ENCODE results near the gene KBTBD7.

GRCh38 chr13:41229356-41229755 lies 35.0 kb upstream of the KBTBD7 start:
- no peak for TF ChIP-seq CTCF (conservative IDR thresholded peaks at IDR 0.05; ENCODE audit: low read length)
- no peak for TF ChIP-seq EZH2phosphoT487 (IDR thresholded peaks at IDR 0.05; ENCODE audit: borderline replicate concordance)

Data from Loucy (cell line).